Midbrain (tissue), 1 donor: ENCODE data around the gene SNTN.

Experiments used
- DNase-seq: peaks from one replicate; lab custom pipeline; 2025; lab: John Stamatoyannopoulos, UW

The SNTN gene

DNA sequence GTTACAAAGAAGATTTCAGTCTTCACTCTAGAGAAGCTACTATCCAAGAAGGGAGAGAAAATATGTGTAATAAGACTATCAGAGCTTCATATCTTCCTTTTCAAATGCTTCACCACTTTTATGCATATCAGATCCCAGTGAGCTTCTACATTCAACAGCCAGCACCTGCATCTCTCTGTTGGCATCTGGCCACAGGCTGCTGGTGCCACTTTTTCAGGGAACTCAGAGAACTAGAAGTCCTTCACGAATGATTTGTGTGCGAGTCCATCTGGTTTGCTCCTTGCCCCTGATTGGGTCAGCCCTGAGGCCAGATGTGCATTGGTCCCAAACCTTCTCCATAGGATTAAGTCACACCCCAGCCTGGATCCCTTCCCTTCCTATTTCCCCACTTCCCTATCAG is 22.1 kb downstream of the SNTN start:
- DNase-seq = no peak

DNA sequence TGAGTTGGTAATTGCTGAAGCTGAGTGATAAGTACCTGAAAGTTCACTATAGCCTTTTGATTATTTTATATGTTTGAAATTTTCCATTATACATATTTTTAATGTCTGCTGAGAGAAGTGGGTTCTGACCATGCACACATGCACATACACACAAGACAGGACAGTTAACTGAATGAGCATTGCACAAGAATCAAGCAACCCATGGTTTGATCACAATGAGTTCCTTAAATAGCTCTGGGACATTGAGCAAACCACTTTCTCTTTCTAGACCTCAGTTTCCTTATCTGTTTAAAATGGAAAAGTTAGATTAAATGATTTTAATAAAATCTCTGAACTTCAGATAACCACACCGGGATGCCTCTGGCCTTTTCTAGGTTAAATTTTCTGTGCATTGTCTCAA is 26.7 kb downstream of the SNTN start:
- DNase-seq = no peak

DNA sequence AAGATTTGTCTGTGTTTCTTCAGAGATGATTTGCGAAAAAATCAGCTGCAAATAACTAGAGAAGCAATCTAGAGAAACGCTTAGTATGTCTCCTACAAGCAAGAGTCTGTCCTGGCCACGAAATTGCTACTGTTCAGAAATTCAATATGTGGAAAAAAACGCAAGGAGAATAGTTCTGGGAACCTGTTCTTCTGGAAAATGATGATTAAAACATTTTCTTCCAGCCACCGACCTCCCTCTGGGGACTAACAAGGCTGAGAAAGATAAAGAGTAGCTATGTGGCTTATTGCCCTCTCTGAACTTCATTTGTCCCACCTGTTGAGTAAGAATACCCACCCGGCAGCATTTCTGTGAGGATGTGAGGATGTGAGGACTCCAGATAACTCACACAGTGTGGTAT is 31.6 kb downstream of the SNTN start:
- DNase-seq = no peak

DNA sequence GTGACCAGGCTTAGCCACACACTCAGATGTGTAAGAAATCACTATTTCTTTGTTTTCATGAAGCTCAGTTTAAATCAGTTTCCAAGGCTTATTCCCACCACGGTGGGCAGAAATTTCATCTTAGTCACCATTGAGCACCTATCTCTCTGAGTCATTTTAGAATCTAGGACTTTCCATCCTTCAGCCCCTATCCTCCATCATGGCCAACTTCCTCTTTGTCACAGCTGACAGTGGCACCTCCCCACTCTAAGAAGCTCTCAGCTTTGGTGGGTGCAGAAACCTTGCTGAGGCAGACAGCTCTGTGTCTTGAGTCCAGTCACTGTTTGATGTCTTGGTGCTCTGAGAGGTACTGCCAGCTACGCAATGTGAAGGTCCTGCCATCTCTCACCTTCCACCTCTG is 32.9 kb downstream of the SNTN start:
- no peak for DNase-seq

DNA sequence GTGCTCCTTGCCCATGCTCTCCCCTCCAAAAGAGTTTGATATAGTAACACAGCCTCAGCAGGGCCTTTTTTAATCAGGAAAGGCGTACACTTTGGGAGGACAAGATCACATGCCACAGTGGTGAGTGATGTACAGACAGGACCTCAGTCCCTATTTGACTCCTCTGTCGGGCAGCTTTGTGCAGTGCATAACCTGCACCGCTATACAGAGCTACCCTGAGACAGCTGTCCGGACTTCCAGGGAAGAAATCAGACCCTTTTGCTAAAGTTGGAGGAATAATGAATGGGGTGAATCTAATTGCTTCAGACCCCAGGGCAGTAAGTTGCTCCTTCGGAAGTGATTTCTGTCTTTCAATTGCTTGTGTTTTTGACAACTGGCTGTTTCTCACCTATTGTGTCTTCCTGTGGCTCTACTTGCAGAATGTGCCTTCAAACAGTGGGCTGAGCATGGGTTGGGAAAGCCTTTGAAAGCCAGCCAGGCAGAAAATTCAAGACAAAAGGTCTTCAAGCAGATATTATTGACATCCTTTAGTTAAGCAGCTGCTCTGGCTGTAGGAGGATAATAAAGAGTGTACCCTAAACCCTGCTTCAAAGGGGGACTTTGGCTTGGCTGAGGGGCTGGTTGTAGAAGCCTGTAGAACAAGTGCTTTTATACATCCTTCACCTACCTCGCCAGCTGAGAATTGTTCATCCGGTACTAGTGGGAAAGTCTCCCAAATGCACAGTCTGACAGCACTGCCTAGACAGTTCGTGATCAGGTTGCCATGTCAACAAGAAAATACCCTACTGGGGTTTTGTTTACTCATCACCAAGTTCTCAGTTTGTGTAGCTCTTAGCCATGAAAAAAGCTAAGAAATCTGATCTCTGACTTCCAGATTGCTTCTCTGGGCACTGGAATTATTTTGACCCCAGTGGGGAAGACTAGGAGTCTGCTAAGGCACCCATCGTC is 35.1 kb downstream of the SNTN start:
- no peak for DNase-seq

DNA sequence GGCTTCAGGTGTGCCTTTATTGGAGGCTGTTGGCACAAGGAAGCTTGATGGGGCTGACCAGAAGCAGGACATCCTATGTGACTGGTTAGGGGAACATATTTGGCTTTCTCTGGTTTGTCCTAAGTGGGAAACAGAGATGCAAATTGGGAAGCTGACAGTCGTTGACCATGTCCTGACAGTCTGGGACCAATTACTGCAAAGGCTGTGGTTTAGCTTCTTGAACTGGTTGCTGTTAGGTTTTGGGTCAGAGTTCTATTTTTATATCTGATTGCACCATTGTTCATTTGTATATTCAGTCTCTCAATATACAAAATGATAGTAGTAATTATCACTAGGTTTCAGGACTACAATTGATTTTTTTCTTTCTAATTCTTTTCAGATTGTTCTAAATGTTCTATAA is 36.8 kb downstream of the SNTN start:
- DNase-seq = no peak

DNA sequence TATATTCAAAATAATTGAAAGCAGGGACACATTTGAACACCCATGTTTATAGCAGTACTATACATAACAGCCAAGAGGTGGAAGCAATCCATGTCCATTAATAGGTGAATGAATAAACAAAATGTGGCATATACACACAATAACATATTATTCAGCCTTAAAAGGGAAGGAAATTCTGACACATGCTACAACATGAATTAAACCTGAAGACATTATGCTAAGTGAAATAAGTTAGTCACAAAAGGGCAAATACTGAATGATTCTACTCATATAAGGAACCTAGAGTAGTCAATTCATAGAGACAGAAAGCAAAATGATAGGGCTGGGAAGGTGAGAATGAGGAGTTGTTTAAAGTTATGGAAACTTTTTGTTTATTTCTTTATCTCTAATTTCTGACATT is 40.9 kb downstream of the SNTN start:
- DNase-seq = no peak

DNA sequence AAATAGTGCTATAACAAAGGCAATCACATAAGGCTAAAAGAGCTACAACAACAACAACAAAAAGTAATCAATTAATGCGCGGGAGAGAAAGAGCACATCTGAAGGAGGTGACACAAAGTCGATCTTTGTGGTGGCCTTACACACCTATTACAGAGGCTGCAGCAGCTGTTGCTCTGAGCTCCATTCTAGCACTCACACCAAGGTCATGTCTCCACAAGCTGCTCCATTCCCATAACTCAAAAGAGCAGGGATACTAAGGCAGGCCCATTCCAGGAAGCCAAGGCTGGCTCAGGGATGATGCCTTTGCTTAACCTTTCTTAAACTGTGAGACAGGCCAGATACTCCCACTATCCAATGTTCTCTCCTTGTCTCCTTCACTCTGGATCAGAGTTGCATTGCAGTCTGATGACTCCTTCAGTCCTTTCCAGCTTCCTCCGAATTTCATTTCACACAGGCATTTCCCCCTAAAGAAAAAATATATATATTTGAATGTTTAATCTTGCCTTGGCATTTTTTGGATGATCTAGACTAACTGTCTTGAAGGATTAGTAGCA is 52.7 kb downstream of the SNTN start:
- DNase-seq = no peak

DNA sequence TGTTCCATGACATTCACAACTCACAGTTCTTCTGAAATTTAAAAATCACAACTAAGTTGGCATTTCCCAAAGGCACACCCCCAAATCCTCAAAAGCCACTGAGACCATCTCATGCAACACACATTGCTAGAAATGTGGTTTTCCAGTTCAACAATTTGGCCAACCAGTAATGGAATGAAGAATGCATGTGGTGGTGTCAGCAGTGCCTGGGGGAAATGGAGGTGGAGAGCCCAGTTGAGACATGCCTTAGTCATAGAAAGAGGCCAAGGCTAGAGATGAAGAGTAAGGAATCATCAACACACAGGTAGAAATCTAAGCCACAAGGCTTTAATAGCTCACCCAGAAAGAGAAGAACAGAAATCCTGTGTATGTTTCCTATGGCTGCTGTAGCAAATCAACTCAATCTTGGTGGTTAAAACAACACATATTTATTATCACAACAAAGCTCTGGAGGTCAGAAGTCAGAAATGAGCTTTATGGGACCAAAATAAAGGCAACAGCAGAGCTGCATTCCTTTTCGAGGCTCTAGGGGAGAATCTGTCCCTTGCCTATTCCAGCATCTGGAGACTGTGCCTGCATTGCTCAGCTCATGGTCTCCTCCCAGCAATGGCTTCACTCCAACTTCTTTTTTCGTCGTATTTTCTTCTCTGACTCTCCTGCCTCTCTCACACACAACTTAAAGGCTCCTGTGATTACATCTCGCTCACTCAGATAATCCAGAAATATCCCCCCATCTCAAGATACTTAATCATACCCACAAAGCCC is 54.0 kb downstream of the SNTN start:
- no peak for DNase-seq

DNA sequence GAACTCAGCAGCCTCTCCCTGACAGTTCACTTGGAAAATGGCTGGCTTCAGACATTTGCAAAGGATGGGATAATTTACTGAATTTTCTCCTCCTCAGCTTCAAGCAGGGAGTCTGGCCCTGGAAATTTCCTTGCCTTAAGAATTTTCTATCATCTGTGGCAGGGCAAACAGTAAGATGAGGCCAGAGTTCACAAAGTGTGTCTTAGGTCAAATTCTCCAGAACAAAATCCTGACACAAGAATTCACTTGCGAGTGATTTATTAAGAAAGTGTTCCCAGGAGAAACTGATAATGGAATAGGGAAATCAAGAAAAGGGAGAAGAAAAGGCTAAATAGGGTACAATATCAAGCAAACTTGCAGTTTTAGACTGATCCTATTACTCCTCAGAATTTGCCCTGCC is 55.3 kb downstream of the SNTN start:
- no peak for DNase-seq

DNA sequence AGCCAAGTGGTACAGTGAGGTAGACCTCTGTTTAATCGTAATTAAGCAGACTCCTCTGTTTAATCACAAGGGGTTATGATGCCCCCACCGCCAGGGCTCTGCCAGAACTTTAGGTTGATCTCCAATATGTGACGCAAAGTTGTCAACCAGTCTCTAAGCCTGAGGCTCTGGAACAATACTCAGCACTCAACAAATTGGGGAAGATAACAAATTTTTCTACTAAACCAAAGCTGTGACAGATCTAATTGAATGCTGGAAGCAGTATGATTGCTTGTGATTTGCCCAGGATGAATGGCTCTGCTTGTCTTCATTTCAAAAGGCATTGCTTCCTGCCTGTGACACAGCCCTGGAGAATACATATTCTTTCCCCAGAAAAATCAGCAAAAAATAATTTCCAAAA is 57.1 kb downstream of the SNTN start:
- no peak for DNase-seq
